ENCODE results near the gene TK2. TPM values are rescaled to one million over a fixed set of nuclear protein-coding genes. Genes with fewer than 3 reads are reported as not detected.

TK2 gene
- total RNA-seq, 1 donor from 2014 or later = 18.6 TPM

- DNase-seq = no peak
- Histone ChIP-seq H3K27ac (replicated peaks) (no peak overlapping the region), H3K9me3 (replicated peaks) (no peaks in the 10 kb centered on the region), H3K4me3 (no peak overlapping the region), H3K4me1 (no peaks in the 10 kb centered on the region), H3K36me3 (no peaks in the 10 kb centered on the region), H3K27me3 (ENCODE audit: low read depth) (no peaks in the 10 kb centered on the region)
- intact Hi-C loops (cut with micrococcal nuclease) = no loop called here
- TF ChIP-seq CTCF (IDR thresholded peaks at IDR 0.05; ENCODE audit: borderline replicate concordance) = no peak
Observed at GRCh38 chr16:66592814-66593213, 42.9 kb upstream of the TK2 start.

GRCh38 chr16:66592241-66592640 is 42.3 kb upstream of the TK2 start:
- DNase-seq = no peak
- H3K4me1 ChIP-seq = no peaks in the 10 kb centered on the region
- intact Hi-C loops (cut with micrococcal nuclease) = no loop called here
- H3K36me3 ChIP-seq = no peaks in the 10 kb centered on the region
- TF ChIP-seq CTCF (IDR thresholded peaks at IDR 0.05; ENCODE audit: borderline replicate concordance) = no peak
- no peaks in the 10 kb centered on the region for H3K9me3 ChIP-seq (replicated peaks)
- no peak overlapping the region for H3K27ac ChIP-seq (replicated peaks)
- no peaks in the 10 kb centered on the region for H3K27me3 ChIP-seq (ENCODE audit: low read depth)
- no peak overlapping the region for H3K4me3 ChIP-seq

- intact Hi-C loops (cut with micrococcal nuclease) = no loop called here
- no peak for DNase-seq
Observed at GRCh38 chr16:66591018-66591417, 41.1 kb upstream of the TK2 start.

GRCh38 chr16:66590322-66590721 is 40.4 kb upstream of the TK2 start:
- H3K4me3 ChIP-seq = no peak overlapping the region
- H3K36me3 ChIP-seq = no peaks in the 10 kb centered on the region
- no peak overlapping the region for H3K27ac ChIP-seq (replicated peaks)
- no peaks in the 10 kb centered on the region for H3K9me3 ChIP-seq (replicated peaks)
- H3K27me3 ChIP-seq (ENCODE audit: low read depth) = no peaks in the 10 kb centered on the region
- peaks cover 8% of the 10 kb centered on the region for H3K4me1 ChIP-seq
- TF ChIP-seq CTCF (IDR thresholded peaks at IDR 0.05; ENCODE audit: borderline replicate concordance) = no peak
- DNase-seq = no peak
- intact Hi-C loops (cut with micrococcal nuclease) = no loop called here

More at GRCh38 chr16:66591018-66591417, 41.1 kb upstream of the TK2 start:
- H3K36me3 ChIP-seq = no peaks in the 10 kb centered on the region
- H3K4me1 ChIP-seq = peaks cover under 1% of the 10 kb centered on the region
- no peaks in the 10 kb centered on the region for H3K27me3 ChIP-seq (ENCODE audit: low read depth)
- TF ChIP-seq CTCF (IDR thresholded peaks at IDR 0.05; ENCODE audit: borderline replicate concordance) = no peak
- no peaks in the 10 kb centered on the region for H3K9me3 ChIP-seq (replicated peaks)
- no peak overlapping the region for H3K27ac ChIP-seq (replicated peaks)
- H3K4me3 ChIP-seq = no peak overlapping the region

- intact Hi-C loops (cut with micrococcal nuclease) = no loop called here
- peak; percentile 59 for TF ChIP-seq CTCF (IDR thresholded peaks at IDR 0.05; ENCODE audit: borderline replicate concordance)
- H3K27ac ChIP-seq (replicated peaks) = no peak overlapping the region
- no peak overlapping the region for H3K4me3 ChIP-seq
- no peaks in the 10 kb centered on the region for H3K36me3 ChIP-seq
- H3K27me3 ChIP-seq (ENCODE audit: low read depth) = no peaks in the 10 kb centered on the region
- H3K9me3 ChIP-seq (replicated peaks) = no peaks in the 10 kb centered on the region
- H3K4me1 ChIP-seq = peaks cover 10% of the 10 kb centered on the region
- no peak for DNase-seq
Observed at GRCh38 chr16:66588981-66589713, 39.2 kb upstream of the TK2 start.
